ENCODE results near the gene IL3. TPM values are rescaled to one million over a fixed set of nuclear protein-coding genes. Genes with fewer than 3 reads are reported as not detected.

Gene IL3
- total RNA-seq, 4 donors from 2014 or later, result not detected

GRCh38 chr5:132023258-132024116, 37.0 kb upstream of the IL3 start:
- Histone ChIP-seq H3K27me3 (peaks cover 0 to 10% (median 0%) of the 10 kb centered on the region in 4 donors), H3K4me1 (no peaks in the 10 kb centered on the region), H3K4me3 (no peak overlapping the region), H3K27ac (no peak overlapping the region), H3K9me3 (no peaks in the 10 kb centered on the region), H3K36me3 (no peaks in the 10 kb centered on the region)
- no peak for TF ChIP-seq POLR2A (IDR thresholded peaks at IDR 0.05)
- no peak for TF ChIP-seq CTCF (IDR thresholded peaks at IDR 0.05)
- DNase-seq, result no peak
- intact Hi-C loops (cut with DNase I), result no loop called here
- 68 to 71% methylated on average over 5 of the region's 5 CpGs for WGBS, 2 donors

- Histone ChIP-seq H3K9me3 (no peaks in the 10 kb centered on the region), H3K27ac (no peak overlapping the region), H3K36me3 (no peaks in the 10 kb centered on the region), H3K4me3 (no peak overlapping the region), H3K4me1 (no peaks in the 10 kb centered on the region), H3K27me3 (peaks cover 0 to 6% (median 0%) of the 10 kb centered on the region in 4 donors)
- intact Hi-C loops (cut with DNase I), result no loop called here
- DNase-seq, result no peak
- WGBS, 2 donors, result 48 to 71% methylated on average over 3 to 4 of the region's 4 CpGs
- no peak for TF ChIP-seq POLR2A (IDR thresholded peaks at IDR 0.05)
- no peak for TF ChIP-seq CTCF (IDR thresholded peaks at IDR 0.05)
Observed at GRCh38 chr5:132024117-132024435, 36.4 kb upstream of the IL3 start.

GRCh38 chr5:132024789-132025402, 35.6 kb upstream of the IL3 start:
- Histone ChIP-seq H3K4me3 (no peak overlapping the region), H3K9me3 (no peaks in the 10 kb centered on the region), H3K27me3 (no peaks in the 10 kb centered on the region), H3K4me1 (no peaks in the 10 kb centered on the region), H3K36me3 (no peaks in the 10 kb centered on the region), H3K27ac (no peak overlapping the region)
- intact Hi-C loops (cut with DNase I), result no loop called here
- WGBS, 2 donors, result 68 to 72% methylated on average over 8 of the region's 8 CpGs
- DNase-seq, result no peak
- TF ChIP-seq CTCF (IDR thresholded peaks at IDR 0.05), result no peak

GRCh38 chr5:132025403-132025971, 35.0 kb upstream of the IL3 start:
- no peaks in the 10 kb centered on the region for H3K27me3 ChIP-seq
- no peak for TF ChIP-seq CTCF (IDR thresholded peaks at IDR 0.05)
- TF ChIP-seq POLR2A (IDR thresholded peaks at IDR 0.05), result no peak
- no peaks in the 10 kb centered on the region for H3K36me3 ChIP-seq
- intact Hi-C loops (cut with DNase I), result no loop called here
- WGBS, 2 donors, result 85 to 88% methylated on average over 7 of the region's 7 CpGs
- H3K4me1 ChIP-seq, result no peaks in the 10 kb centered on the region
- DNase-seq, result no peak
- no peak overlapping the region for H3K4me3 ChIP-seq
- H3K27ac ChIP-seq, result no peak overlapping the region
- H3K9me3 ChIP-seq, result no peaks in the 10 kb centered on the region

GRCh38 chr5:132026516-132027008, 33.9 kb upstream of the IL3 start:
- no peak for DNase-seq
- intact Hi-C loops (cut with DNase I), result no loop called here
- H3K9me3 ChIP-seq, result no peaks in the 10 kb centered on the region
- no peaks in the 10 kb centered on the region for H3K27me3 ChIP-seq
- H3K36me3 ChIP-seq, result no peaks in the 10 kb centered on the region
- no peaks in the 10 kb centered on the region for H3K4me1 ChIP-seq
- TF ChIP-seq POLR2A (IDR thresholded peaks at IDR 0.05) (no peak), CTCF (IDR thresholded peaks at IDR 0.05) (no peak)
- WGBS, 2 donors, result 82 to 84% methylated on average over 3 of the region's 5 CpGs
- no peak overlapping the region for H3K4me3 ChIP-seq
- no peak overlapping the region for H3K27ac ChIP-seq
